ENCODE data around the gene PHACTR2. TPM values are rescaled to one million over a fixed set of nuclear protein-coding genes. Genes with fewer than 3 reads are reported as not detected.

The PHACTR2 gene
- total RNA-seq, 1 donor from 2014 or later: 24.5 TPM

DNA sequence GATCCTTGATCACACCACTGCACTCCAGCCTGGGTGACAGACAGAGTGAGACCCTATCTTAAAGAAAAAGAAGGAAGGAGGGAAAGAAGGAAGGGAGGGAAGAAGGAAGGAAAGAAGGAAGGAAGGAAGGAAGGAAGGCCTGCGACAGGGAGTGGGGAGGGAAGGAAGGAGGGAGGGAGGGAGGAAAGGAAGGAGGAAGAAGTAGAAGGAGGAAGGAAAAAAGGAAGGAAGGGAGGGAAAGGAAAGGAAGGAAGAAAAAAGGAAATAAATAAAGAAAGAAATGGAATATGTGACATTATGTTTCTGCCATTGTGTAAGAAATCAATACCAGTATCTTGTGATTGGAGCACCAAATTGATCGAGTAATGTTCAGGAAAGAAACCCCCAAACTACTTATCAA is 16.2 kb downstream of the PHACTR2 start:
- FAIRE-seq (no peak), DNase-seq (ENCODE audit: low read depth) (no peak)
- no peaks in the 10 kb centered on the region for H3K27me3 ChIP-seq (ENCODE audit: control insufficient read depth, insufficient read depth, low read length)
- TF ChIP-seq, protein P1, sequence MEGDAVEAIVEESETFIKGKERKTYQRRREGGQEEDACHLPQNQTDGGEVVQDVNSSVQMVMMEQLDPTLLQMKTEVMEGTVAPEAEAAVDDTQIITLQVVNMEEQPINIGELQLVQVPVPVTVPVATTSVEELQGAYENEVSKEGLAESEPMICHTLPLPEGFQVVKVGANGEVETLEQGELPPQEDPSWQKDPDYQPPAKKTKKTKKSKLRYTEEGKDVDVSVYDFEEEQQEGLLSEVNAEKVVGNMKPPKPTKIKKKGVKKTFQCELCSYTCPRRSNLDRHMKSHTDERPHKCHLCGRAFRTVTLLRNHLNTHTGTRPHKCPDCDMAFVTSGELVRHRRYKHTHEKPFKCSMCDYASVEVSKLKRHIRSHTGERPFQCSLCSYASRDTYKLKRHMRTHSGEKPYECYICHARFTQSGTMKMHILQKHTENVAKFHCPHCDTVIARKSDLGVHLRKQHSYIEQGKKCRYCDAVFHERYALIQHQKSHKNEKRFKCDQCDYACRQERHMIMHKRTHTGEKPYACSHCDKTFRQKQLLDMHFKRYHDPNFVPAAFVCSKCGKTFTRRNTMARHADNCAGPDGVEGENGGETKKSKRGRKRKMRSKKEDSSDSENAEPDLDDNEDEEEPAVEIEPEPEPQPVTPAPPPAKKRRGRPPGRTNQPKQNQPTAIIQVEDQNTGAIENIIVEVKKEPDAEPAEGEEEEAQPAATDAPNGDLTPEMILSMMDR (IDR thresholded peaks at IDR 0.05; ENCODE audit: insufficient read depth, low read length, severe bottlenecking): no peak
- H3K4me3 ChIP-seq (ENCODE audit: low read depth, low read length): no peak overlapping the region
- no peaks in the 10 kb centered on the region for H3K36me3 ChIP-seq (ENCODE audit: control insufficient read depth, insufficient read depth, low read length)

DNA sequence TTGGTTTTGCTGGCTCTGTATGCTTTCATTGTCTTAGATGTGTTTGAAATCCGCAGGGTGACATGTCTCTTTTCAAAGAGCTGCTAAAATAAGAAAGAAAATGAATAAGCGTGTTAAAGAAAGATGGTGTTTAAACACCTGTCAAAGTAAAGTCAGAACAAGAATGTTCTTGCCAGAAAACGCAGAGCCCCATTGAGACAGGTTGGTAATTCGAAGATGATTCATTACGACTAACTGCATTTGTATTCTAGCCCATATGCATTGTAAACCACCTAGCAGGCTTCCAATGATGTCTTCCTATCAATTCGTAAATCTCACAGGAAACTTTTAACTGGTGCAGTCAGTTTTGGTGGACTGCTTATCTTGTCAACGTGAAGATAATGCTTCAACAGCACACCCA is 16.8 kb downstream of the PHACTR2 start:
- FAIRE-seq (no peak), DNase-seq (ENCODE audit: low read depth) (peak; percentile 76)
- Histone ChIP-seq H3K4me3 (ENCODE audit: low read depth, low read length) (no peak overlapping the region), H3K27me3 (ENCODE audit: control insufficient read depth, insufficient read depth, low read length) (no peaks in the 10 kb centered on the region), H3K36me3 (ENCODE audit: control insufficient read depth, insufficient read depth, low read length) (no peaks in the 10 kb centered on the region)
- TF ChIP-seq, protein P1 (IDR thresholded peaks at IDR 0.05; ENCODE audit: insufficient read depth, low read length, severe bottlenecking): no peak

DNA sequence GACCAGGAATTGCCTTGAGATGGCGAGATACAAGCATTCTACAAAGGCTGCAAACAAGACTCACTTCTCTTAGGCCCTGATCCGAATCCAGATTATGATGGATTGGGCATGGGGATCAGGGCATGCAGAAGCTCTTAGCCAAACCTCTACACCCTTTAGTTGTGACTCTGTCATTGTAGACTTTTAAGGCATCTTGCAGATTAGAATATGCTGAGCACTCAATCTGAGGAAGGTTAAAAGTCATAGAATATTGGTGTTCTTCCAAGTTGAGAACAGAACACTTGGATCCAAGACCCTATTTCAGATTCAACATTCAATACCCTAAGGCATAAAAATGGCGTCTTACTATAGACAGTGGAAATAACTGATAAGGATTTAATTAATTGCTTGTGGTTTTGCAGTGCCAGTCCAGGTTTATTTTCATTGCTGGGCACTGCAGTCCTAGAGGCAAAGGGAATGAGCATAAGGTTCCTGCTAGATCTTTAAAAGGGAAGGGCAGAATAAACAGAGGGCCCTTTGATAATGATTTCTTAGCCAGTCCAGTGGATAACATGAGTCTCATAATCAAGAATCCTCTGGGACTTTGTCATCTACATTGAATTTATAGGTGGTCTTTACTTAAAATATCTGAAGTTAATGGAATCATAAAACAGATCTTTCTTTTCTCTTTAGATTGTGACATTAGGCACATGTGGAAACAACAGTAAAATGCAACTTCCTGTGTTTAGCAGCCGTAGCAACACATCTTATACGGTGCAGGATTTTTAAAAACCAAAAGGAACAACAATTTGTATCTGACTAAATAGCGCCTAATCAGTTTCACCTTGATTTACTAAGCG is 17.6 kb downstream of the PHACTR2 start:
- H3K36me3 ChIP-seq (ENCODE audit: control insufficient read depth, insufficient read depth, low read length): no peaks in the 10 kb centered on the region
- H3K4me3 ChIP-seq (ENCODE audit: low read depth, low read length): no peak overlapping the region
- TF ChIP-seq, protein P1 (IDR thresholded peaks at IDR 0.05; ENCODE audit: insufficient read depth, low read length, severe bottlenecking): no peak
- DNase-seq (ENCODE audit: low read depth): no peak
- no peaks in the 10 kb centered on the region for H3K27me3 ChIP-seq (ENCODE audit: control insufficient read depth, insufficient read depth, low read length)
- FAIRE-seq: no peak

- TF ChIP-seq, protein P1 (IDR thresholded peaks at IDR 0.05; ENCODE audit: insufficient read depth, low read length, severe bottlenecking): no peak
- Histone ChIP-seq H3K27me3 (ENCODE audit: control insufficient read depth, insufficient read depth, low read length) (no peaks in the 10 kb centered on the region), H3K4me3 (ENCODE audit: low read depth, low read length) (no peak overlapping the region), H3K36me3 (ENCODE audit: control insufficient read depth, insufficient read depth, low read length) (no peaks in the 10 kb centered on the region)
- DNase-seq (ENCODE audit: low read depth): no peak
- no peak for FAIRE-seq
These were observed 18.4 kb downstream of the PHACTR2 start for GRCh38 chr6:143695969-143696663.

- no peaks in the 10 kb centered on the region for H3K27me3 ChIP-seq (ENCODE audit: control insufficient read depth, insufficient read depth, low read length)
- FAIRE-seq (no peak), DNase-seq (ENCODE audit: low read depth) (no peak)
- no peak overlapping the region for H3K4me3 ChIP-seq (ENCODE audit: low read depth, low read length)
- H3K36me3 ChIP-seq (ENCODE audit: control insufficient read depth, insufficient read depth, low read length): no peaks in the 10 kb centered on the region
- TF ChIP-seq, protein P1 (IDR thresholded peaks at IDR 0.05; ENCODE audit: insufficient read depth, low read length, severe bottlenecking): no peak
These were observed 18.9 kb downstream of the PHACTR2 start for GRCh38 chr6:143696664-143697000.
